Neural progenitor cell (in vitro differentiated cells): ENCODE results near the gene LMO1. TPM values are rescaled to one million over a fixed set of nuclear protein-coding genes. Genes with fewer than 3 reads are reported as not detected.

ENCODE experiments used
- DNase-seq: peaks from one replicate; pipeline ENCODE4 v3.0.0-alpha.2; 2016; ENCODE audit warnings: low spot score
- H2AFZ ChIP-seq: fragments of 200-600 bp; sonication (generic); replicated peaks from 2 replicates; pipeline ENCODE4 v1.6.1; 2016; ENCODE audit warnings: antibody characterized with exemption
- H3F3A ChIP-seq: fragments of 200-600 bp; sonication (generic); 2 replicates; pipeline ENCODE4 v1.6.1; 2016; ENCODE audit warnings: antibody characterized with exemption, low read depth
- H3K27ac ChIP-seq: fragments of 200-600 bp; sonication (generic); 2 replicates; pipeline ENCODE4 v1.5.1; 2016; ENCODE audit warnings: mild to moderate bottlenecking
- H3K27me3 ChIP-seq: fragments of 200-600 bp; sonication (generic); 2 replicates; pipeline ENCODE4 v1.6.1; 2016; ENCODE audit warnings: mild to moderate bottlenecking, moderate library complexity
- H3K36me3 ChIP-seq: fragments of 200-600 bp; sonication (generic); 2 replicates; pipeline ENCODE4 v1.5.1; 2016
- H3K4me1 ChIP-seq: fragments of 200-600 bp; sonication (generic); 2 replicates; pipeline ENCODE4 v1.6.1; 2016; ENCODE audit warnings: mixed run types
- H3K4me2 ChIP-seq: fragments of 200-600 bp; sonication (generic); 2 replicates; pipeline ENCODE4 v1.6.1; 2016
- H3K4me3 ChIP-seq: fragments of 200-600 bp; sonication (generic); 2 replicates; pipeline ENCODE4 v1.5.1; 2016
- H3K79me2 ChIP-seq: fragments of 200-600 bp; sonication (generic); 2 replicates; pipeline ENCODE4 v1.6.1; 2016; ENCODE audit warnings: low read depth
- H3K9ac ChIP-seq: fragments of 200-600 bp; sonication (generic); 2 replicates; pipeline ENCODE4 v1.6.1; 2016
- H3K9me3 ChIP-seq: fragments of 200-600 bp; sonication (generic); 2 replicates; pipeline ENCODE4 v1.5.1; 2016; ENCODE audit warnings: low read depth
- H4K20me1 ChIP-seq: fragments of 200-600 bp; sonication (generic); 2 replicates; pipeline ENCODE4 v1.6.1; 2016; ENCODE audit warnings: low read depth
- H3K27ac Mint-ChIP-seq: 3 replicates; pipeline ENCODE4 v1.8.0; 2021; ENCODE audit warnings: mixed read lengths
- H3K27me3 Mint-ChIP-seq: 2 replicates; pipeline ENCODE4 v1.8.0; 2022; ENCODE audit warnings: low read depth, mild to moderate bottlenecking, inconsistent platforms, moderate library complexity, mixed read lengths; ENCODE audit not compliant: insufficient read depth
- H3K36me3 Mint-ChIP-seq: 3 replicates; pipeline ENCODE4 v1.8.0; 2021; ENCODE audit warnings: mixed read lengths
- H3K4me1 Mint-ChIP-seq: 3 replicates; pipeline ENCODE4 v1.8.0; 2021; ENCODE audit warnings: mixed read lengths
- H3K4me3 Mint-ChIP-seq: 3 replicates; pipeline ENCODE4 v1.8.0; 2021; ENCODE audit warnings: mild to moderate bottlenecking, moderate library complexity, mixed read lengths
- H3K9me3 Mint-ChIP-seq: 3 replicates; pipeline ENCODE4 v1.8.0; 2020; ENCODE audit warnings: mixed read lengths
- CTCF ChIP-seq: fragments of 200-600 bp; sonication (generic); IDR thresholded peaks from 2 replicates; pipeline ENCODE4 v1.5.1; 2017; ENCODE audit warnings: antibody characterized with exemption, mild to moderate bottlenecking
- EZH2 ChIP-seq: fragments of 200-600 bp; sonication (generic); IDR thresholded peaks from 2 replicates; pipeline ENCODE4 v1.6.1; 2017; ENCODE audit warnings: antibody characterized with exemption, mild to moderate bottlenecking, moderate library complexity
- EZH2phosphoT487 ChIP-seq: fragments of 200-600 bp; sonication (generic); IDR thresholded peaks from 2 replicates; pipeline ENCODE4 v1.6.1; 2017; ENCODE audit warnings: antibody characterized with exemption
- total RNA-seq: library from RNA; depleted of rRNA; stranded (reverse); fragments of >200 nt; gene quantifications from 2 replicates; pipeline ENCODE4 v1.2.3, GENCODE V29; 2015; ENCODE audit warnings: low replicate concordance

LMO1 gene
- total RNA-seq, 1 donor from 2014 or later, result 2.9 TPM

DNA sequence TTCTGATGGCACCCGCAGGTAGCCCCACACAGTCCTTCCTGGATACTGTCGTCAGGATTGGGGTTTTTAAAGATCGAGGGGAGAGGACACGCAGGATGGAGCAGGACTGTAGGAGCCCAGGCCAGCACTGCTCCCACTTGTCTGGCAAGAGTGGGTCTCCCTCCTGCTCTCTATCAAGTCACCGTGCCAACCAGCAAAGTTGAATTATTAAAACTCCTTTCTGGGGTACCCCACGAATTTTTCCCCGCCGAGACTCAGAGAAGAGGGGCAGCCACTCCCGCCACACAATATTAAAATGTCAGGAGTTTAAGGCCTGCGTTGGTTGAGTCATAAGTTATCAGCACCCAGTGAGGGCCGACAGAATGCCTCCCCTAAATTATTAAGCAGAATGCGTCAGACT, 10.1 kb downstream of the LMO1 start:
- Histone ChIP-seq H3K4me2 (no peak overlapping the region), H3K4me3 (no peak overlapping the region), H3K27me3 (no peaks in the 10 kb centered on the region), H3K36me3 (no peaks in the 10 kb centered on the region), H3K9me3 (no peaks in the 10 kb centered on the region), H3K27ac (no peak overlapping the region), H4K20me1 (no peaks in the 10 kb centered on the region), H3F3A (no peaks in the 10 kb centered on the region), H3K4me1 (no peaks in the 10 kb centered on the region), H3K9ac (no peak overlapping the region), H3K79me2 (peaks cover 74% of the 10 kb centered on the region), H2AFZ (no peak overlapping the region)
- DNase-seq, result no peak
- no peak for TF ChIP-seq EZH2phosphoT487
- no peak for TF ChIP-seq EZH2
- TF ChIP-seq CTCF, result no peak
- Mint-ChIP-seq H3K9me3 (no peaks in the 10 kb centered on the region), H3K4me1 (peaks cover 6% of the 10 kb centered on the region), H3K27ac (peak overlapping the region; percentile 21), H3K4me3 (no peak overlapping the region), H3K27me3 (peaks cover 10% of the 10 kb centered on the region), H3K36me3 (no peaks in the 10 kb centered on the region)

GRCh38 chr11:8252946-8253345, 10.7 kb downstream of the LMO1 start:
- Histone ChIP-seq H3F3A (no peaks in the 10 kb centered on the region), H3K79me2 (peaks cover 74% of the 10 kb centered on the region), H3K4me2 (no peak overlapping the region), H4K20me1 (no peaks in the 10 kb centered on the region), H3K27ac (no peak overlapping the region), H3K4me3 (no peak overlapping the region), H2AFZ (no peak overlapping the region), H3K9ac (no peak overlapping the region), H3K27me3 (no peaks in the 10 kb centered on the region), H3K36me3 (no peaks in the 10 kb centered on the region), H3K9me3 (no peaks in the 10 kb centered on the region), H3K4me1 (no peaks in the 10 kb centered on the region)
- H3K36me3 Mint-ChIP-seq, result no peaks in the 10 kb centered on the region
- peak overlapping the region; percentile 66 for H3K27ac Mint-ChIP-seq
- peaks cover 6% of the 10 kb centered on the region for H3K4me1 Mint-ChIP-seq
- no peak for TF ChIP-seq EZH2phosphoT487
- no peak overlapping the region for H3K4me3 Mint-ChIP-seq
- H3K9me3 Mint-ChIP-seq, result no peaks in the 10 kb centered on the region
- no peak for DNase-seq
- peaks cover 10% of the 10 kb centered on the region for H3K27me3 Mint-ChIP-seq

GRCh38 chr11:8252388-8252787, 11.3 kb downstream of the LMO1 start:
- Mint-ChIP-seq H3K27me3 (peaks cover 10% of the 10 kb centered on the region), H3K36me3 (no peaks in the 10 kb centered on the region), H3K4me1 (peaks cover 6% of the 10 kb centered on the region), H3K27ac (no peak overlapping the region), H3K4me3 (no peak overlapping the region), H3K9me3 (no peaks in the 10 kb centered on the region)
- no peak for DNase-seq
- no peaks in the 10 kb centered on the region for H3K4me1 ChIP-seq
- H3K4me3 ChIP-seq, result no peak overlapping the region
- H3K79me2 ChIP-seq, result peaks cover 74% of the 10 kb centered on the region
- no peaks in the 10 kb centered on the region for H3F3A ChIP-seq
- no peaks in the 10 kb centered on the region for H3K36me3 ChIP-seq
- H3K27ac ChIP-seq, result no peak overlapping the region
- no peak overlapping the region for H2AFZ ChIP-seq
- H3K27me3 ChIP-seq, result no peaks in the 10 kb centered on the region
- H3K9ac ChIP-seq, result no peak overlapping the region
- no peak overlapping the region for H3K4me2 ChIP-seq
- no peak for TF ChIP-seq EZH2phosphoT487
- no peak for TF ChIP-seq CTCF
- no peak for TF ChIP-seq EZH2
- no peaks in the 10 kb centered on the region for H4K20me1 ChIP-seq
- no peaks in the 10 kb centered on the region for H3K9me3 ChIP-seq

GRCh38 chr11:8251616-8252295, 11.9 kb downstream of the LMO1 start:
- TF ChIP-seq EZH2phosphoT487 (no peak), EZH2 (no peak), CTCF (no peak)
- H3K9me3 Mint-ChIP-seq, result no peaks in the 10 kb centered on the region
- H3K36me3 Mint-ChIP-seq, result no peaks in the 10 kb centered on the region
- H2AFZ ChIP-seq, result no peak overlapping the region
- peaks cover 10% of the 10 kb centered on the region for H3K27me3 Mint-ChIP-seq
- H3K4me2 ChIP-seq, result no peak overlapping the region
- H3K4me1 Mint-ChIP-seq, result peaks cover 6% of the 10 kb centered on the region
- H3K4me3 Mint-ChIP-seq, result no peak overlapping the region
- DNase-seq, result no peak
- H3K4me3 ChIP-seq, result no peak overlapping the region
- no peak overlapping the region for H3K9ac ChIP-seq
- H3K27me3 ChIP-seq, result no peaks in the 10 kb centered on the region
- H3F3A ChIP-seq, result no peaks in the 10 kb centered on the region
- no peaks in the 10 kb centered on the region for H3K4me1 ChIP-seq
- H3K9me3 ChIP-seq, result no peaks in the 10 kb centered on the region
- H3K79me2 ChIP-seq, result peaks cover 73% of the 10 kb centered on the region
- H3K27ac ChIP-seq, result no peak overlapping the region
- no peaks in the 10 kb centered on the region for H4K20me1 ChIP-seq
- no peaks in the 10 kb centered on the region for H3K36me3 ChIP-seq
- no peak overlapping the region for H3K27ac Mint-ChIP-seq
